ENCODE results near the gene ZNF212. TPM values are rescaled to one million over a fixed set of nuclear protein-coding genes. Genes with fewer than 3 reads are reported as not detected.
A peak's percentile ranks its signal among the peaks of the same experiment; 100 is the strongest.

The ZNF212 gene
- total and polyA plus RNA-seq, 9 of the 15 experiments (the other 6 are each of a cell fraction or from before 2014, with no cell fraction given) = 1.8 to 21.4 (median 7.2) TPM

DNA sequence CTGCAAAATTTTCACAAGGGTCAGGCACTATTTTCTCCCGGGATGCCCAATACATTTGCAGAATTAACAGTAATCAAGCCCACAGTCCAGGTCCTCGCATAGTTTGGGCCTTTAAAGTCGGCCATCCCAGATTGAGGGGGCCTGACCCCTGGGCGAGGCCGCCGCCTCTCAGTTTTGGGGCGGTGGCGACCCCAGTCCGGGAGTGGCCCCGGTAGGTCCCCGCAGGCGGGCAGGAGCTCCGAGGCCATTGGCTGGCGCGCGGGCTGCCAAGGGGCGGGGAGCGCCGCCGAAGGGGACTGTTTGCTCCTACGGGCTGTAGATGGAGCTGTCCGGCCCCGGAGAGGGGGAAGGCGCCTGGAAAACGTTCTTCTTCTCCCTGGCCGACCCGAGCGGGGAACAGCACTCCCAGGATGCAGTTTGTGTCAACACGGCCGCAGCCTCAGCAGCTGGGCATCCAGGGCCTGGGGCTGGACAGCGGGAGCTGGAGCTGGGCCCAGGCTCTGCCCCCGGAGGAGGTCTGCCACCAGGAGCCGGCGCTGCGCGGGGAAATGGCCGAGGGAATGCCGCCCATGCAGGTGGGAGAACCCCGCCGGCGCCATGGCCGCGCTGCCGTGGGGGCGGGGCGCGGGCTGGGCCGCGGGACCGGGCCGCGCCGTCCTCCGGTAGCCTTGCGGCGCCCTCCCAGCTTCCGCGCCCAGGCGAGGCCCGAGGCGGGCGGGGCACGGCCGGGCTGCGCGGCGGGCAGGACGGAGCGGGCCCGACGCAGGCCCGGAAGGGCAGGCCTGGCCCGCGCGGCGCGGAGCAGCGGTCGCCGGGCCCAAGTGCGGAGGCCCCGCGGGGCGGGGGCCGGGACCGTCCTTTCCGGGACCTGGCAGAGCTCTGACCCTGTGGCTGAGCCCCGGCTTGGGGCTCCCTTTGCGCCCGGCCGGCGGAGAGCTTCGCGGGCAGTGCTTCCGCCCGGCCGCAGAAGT is 44.0 kb upstream of the ZNF212 start, which contains the start of gene ZNF282 (continued):
- TF ChIP-seq REST (IDR thresholded peaks at IDR 0.05; ENCODE audit: borderline replicate concordance) (peak; percentile 69), REST (CRISPR knock-in tag; IDR thresholded peaks at IDR 0.05; ENCODE audit: low read depth) (peak; percentile 86), ZSCAN32 (CRISPR knock-in tag; IDR thresholded peaks at IDR 0.05) (0 out of 2 replicates have a peak, but pooled peaks have one; percentile 24), YY1 (IDR thresholded peaks at IDR 0.05; ENCODE audit: borderline replicate concordance in 1 of 3, control insufficient read depth in 1 of 3, extremely low read depth in 1 of 3, insufficient read depth in 3 of 3, insufficient read length in 1 of 3, insufficient replicate concordance in 2 of 3, low read depth in 1 of 3, low read length in 2 of 3) (peak; percentile 69 to 82 (median 81)), EP400 (IDR thresholded peaks at IDR 0.05) (peak; percentile 93), TEAD4 (IDR thresholded peaks at IDR 0.05; ENCODE audit: low read length) (0 out of 2 replicates have a peak, but pooled peaks have one; percentile 28), TEAD4 (CRISPR knock-in tag; IDR thresholded peaks at IDR 0.05; ENCODE audit: borderline replicate concordance) (peak; percentile 76; the same call in 1 of the 2 replicates), CBFA2T2 (conservative IDR thresholded peaks at IDR 0.05) (no peak), SUPT5H (IDR thresholded peaks at IDR 0.05) (peak; percentile 90), FOXA3 (CRISPR knock-in tag; conservative IDR thresholded peaks at IDR 0.05 in 1 of 2, IDR thresholded peaks at IDR 0.05 in 1 of 2) (peak; percentile 98 to 99), UBTF (IDR thresholded peaks at IDR 0.05; ENCODE audit: borderline replicate concordance in 1 of 2, low read depth in 2 of 2, low read length in 2 of 2) (peak; percentile 84; a peak in 3 of 4 replicates), SP2 (IDR thresholded peaks at IDR 0.05; ENCODE audit: extremely low read depth, low read depth, low read length, poor library complexity, severe bottlenecking) (peak; percentile 11), ESRRA (IDR thresholded peaks at IDR 0.05; ENCODE audit: borderline replicate concordance, low read depth) (peak; percentile 70), NCOR1 (IDR thresholded peaks at IDR 0.05) (no peak; the same call in 1 of the 2 replicates), EP300 (IDR thresholded peaks at IDR 0.05; ENCODE audit: low read length) (peak; percentile 17; the same call in 1 of the 2 replicates)

Measured in K562 (cell line).